HG03342 (cell line): ENCODE measurements around the gene TMEM97.
A peak's percentile ranks its signal among the peaks of the same experiment; 100 is the strongest.

Experiments used
- ATAC-seq: cut with Tn5 transposase; IDR thresholded peaks from one replicate; pipeline ENCODE4 v1.9.1; 2021; ENCODE audit warnings: mild to moderate bottlenecking, moderate library complexity; ENCODE audit not compliant: unreplicated experiment

TMEM97 gene

GRCh38 chr17:28363776-28364650, 45.0 kb downstream of the TMEM97 start:
- no peak for ATAC-seq

- ATAC-seq: no peak
Observed at GRCh38 chr17:28364665-28365363, 45.8 kb downstream of the TMEM97 start, which contains the start of gene SEBOX. TSS of gene SEBOX (minus strand) at chr17:28365199. CDS start at chr17:28365151, 48 bp downstream.

DNA sequence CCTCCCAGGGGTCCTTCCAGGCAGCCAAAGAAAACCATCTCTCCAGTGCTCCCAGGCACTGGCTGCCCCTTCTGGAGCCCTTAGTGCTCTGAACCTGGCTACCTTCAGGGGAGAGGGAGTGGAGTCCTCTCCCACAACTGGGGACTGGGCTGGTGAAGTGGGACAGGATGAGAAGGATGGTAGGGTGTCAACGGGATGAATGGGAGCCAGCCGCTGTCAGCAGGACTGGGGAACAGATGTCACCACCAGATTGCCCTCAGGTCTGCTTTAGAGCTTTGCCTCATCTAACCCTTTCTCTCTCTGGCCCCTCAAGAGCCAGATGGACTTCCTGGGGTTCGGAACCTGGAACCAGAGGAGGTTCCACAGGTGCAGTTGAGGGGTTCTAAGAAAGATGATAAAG, 46.5 kb downstream of the TMEM97 start:
- ATAC-seq: no peak

- no peak for ATAC-seq
Observed at GRCh38 chr17:28366605-28367004, 47.6 kb downstream of the TMEM97 start.

- no peak for ATAC-seq
Observed at GRCh38 chr17:28367641-28368305, 48.8 kb downstream of the TMEM97 start.

GRCh38 chr17:28368306-28368831, 49.4 kb downstream of the TMEM97 start:
- ATAC-seq: no peak

- no peak for ATAC-seq
Observed at GRCh38 chr17:28368915-28369683, 50.1 kb downstream of the TMEM97 start.

DNA sequence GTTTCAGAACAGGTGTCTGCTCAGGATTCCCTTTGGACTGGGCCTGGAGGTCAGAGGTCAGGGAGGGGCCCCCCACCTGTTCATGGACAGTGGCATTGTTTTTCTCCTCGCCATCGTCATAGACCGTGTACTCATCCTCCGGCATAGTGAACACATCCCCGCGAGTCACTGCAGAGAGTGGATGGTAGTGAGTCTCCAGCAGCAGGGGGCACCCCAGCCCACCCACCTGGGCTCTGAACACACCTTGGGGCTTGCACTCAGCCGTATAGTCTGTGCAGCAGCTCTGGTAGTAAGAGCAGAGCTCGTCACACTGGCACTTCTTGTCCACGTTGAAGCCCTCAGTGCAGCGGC, 50.7 kb downstream of the TMEM97 start:
- ATAC-seq: no peak

- no peak for ATAC-seq
Observed at GRCh38 chr17:28370035-28370743, 51.2 kb downstream of the TMEM97 start, which contains the start of gene VTN. TSS of gene VTN (minus strand) at chr17:28370307. CDS start at chr17:28370203, 104 bp downstream.

DNA sequence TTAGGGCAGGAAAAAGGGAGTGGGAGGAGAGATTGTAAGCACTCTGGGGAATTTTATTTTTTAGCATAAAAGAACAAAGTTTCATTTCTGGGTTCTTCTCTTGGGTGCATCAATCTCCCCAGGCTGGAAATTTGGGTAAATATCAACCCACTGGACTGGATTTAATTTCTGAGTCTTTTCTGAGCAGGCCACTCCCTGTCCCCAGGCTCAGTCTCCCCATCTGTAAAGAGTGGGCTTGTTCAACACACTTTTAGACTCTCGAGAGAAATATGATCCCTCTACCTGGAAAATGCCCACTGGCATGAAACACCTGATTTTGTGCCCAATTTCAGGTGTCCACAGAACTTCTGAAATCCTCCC, 51.7 kb downstream of the TMEM97 start:
- no peak for ATAC-seq

GRCh38 chr17:28371245-28372202, 52.5 kb downstream of the TMEM97 start, which contains the start of gene SARM1:
TSS of gene SARM1 (plus strand) at chr17:28371694. CDS start at chr17:28372033, 339 bp downstream.
- peak; percentile 74 for ATAC-seq

DNA sequence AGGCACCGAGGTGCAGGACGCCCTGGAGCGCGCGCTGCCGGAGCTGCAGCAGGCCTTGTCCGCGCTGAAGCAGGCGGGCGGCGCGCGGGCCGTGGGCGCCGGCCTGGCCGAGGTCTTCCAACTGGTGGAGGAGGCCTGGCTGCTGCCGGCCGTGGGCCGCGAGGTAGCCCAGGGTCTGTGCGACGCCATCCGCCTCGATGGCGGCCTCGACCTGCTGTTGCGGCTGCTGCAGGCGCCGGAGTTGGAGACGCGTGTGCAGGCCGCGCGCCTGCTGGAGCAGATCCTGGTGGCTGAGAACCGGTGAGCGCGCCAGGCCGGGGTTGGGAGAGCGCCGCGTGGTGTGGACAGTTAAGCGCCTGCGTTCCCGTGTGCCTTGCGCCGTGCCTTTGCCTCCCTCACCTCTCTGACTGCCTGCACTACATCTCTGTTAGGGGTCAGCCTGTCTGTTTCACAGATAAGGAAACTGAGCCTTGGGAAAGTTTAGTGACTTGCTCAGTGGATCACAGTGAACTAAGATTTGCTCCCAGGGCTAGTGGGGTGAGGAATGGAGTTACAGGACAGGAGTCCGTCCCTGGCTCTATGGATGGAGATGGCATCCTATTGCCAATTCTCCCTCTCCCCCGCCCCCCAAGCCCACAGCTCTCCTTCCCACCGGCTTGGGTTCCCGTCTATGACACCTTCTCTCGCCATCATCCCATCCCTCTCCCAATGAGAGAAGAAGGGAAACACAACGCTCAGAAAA, 53.4 kb downstream of the TMEM97 start:
- peak; percentile 19 for ATAC-seq

DNA sequence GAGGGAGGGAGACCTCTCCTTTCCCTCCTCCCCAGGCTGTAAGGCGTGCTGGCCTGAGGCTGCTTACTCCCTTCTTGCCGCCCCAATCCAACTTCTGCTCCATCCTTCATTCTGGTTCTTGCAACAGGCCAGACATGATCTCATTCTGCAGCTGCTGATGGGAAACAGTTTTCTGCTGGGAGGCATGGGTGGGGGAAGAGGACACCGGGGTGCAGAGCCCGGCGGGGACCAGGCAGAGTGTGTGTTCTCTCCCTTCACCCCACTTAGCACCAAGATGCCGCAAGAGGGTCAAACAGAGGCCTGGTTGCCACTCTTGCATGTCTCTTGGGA, 53.9 kb downstream of the TMEM97 start:
- no peak for ATAC-seq
